HL-60 (cell line): ENCODE measurements around the gene ACTL10.

Experiments used
- CTCF ChIP-seq: IDR thresholded peaks from one replicate; pipeline ENCODE4 v1.5.1; 2011; ENCODE audit warnings: low read length, control low read depth, inconsistent platforms; ENCODE audit not compliant: insufficient read depth
- GABPA ChIP-seq: IDR thresholded peaks from 2 replicates; pipeline ENCODE4 v1.6.1; 2012; ENCODE audit warnings: low read depth
- POLR2AphosphoS5 ChIP-seq: IDR thresholded peaks from 2 replicates; pipeline ENCODE4 v1.6.1; 2012; ENCODE audit warnings: low read depth
- SPI1 ChIP-seq: IDR thresholded peaks from 2 replicates; pipeline ENCODE4 v1.6.1; 2012; ENCODE audit warnings: low read depth, mild to moderate bottlenecking, borderline replicate concordance
- TF ChIP-seq, protein P1 (sequence below): IDR thresholded peaks from 2 replicates; pipeline ENCODE4 v1.6.1; 2012; ENCODE audit warnings: low read depth; ENCODE audit not compliant: insufficient replicate concordance

DNA sequence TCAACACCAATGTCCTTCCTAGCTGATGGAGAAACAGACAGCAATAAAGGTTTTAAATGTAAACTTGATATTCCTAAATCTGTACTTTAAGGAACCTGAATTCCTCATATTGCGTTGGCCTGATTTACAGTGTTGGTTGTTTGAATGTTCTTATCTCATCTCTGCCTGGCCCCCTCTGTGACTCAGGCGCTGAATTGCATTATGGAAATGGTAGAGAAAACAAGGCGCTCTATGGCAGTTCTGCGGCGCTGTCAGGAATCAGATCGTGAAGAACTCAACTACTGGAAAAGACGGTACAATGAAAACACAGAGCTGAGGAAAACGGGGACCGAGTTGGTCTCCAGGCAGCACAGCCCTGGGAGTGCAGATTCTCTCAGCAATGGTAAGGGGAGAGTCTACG lies 37.2 kb upstream of the ACTL10 start:
- TF ChIP-seq CTCF (no peak), POLR2AphosphoS5 (no peak), GABPA (no peak), SPI1 (no peak)
- TF ChIP-seq, protein P1, sequence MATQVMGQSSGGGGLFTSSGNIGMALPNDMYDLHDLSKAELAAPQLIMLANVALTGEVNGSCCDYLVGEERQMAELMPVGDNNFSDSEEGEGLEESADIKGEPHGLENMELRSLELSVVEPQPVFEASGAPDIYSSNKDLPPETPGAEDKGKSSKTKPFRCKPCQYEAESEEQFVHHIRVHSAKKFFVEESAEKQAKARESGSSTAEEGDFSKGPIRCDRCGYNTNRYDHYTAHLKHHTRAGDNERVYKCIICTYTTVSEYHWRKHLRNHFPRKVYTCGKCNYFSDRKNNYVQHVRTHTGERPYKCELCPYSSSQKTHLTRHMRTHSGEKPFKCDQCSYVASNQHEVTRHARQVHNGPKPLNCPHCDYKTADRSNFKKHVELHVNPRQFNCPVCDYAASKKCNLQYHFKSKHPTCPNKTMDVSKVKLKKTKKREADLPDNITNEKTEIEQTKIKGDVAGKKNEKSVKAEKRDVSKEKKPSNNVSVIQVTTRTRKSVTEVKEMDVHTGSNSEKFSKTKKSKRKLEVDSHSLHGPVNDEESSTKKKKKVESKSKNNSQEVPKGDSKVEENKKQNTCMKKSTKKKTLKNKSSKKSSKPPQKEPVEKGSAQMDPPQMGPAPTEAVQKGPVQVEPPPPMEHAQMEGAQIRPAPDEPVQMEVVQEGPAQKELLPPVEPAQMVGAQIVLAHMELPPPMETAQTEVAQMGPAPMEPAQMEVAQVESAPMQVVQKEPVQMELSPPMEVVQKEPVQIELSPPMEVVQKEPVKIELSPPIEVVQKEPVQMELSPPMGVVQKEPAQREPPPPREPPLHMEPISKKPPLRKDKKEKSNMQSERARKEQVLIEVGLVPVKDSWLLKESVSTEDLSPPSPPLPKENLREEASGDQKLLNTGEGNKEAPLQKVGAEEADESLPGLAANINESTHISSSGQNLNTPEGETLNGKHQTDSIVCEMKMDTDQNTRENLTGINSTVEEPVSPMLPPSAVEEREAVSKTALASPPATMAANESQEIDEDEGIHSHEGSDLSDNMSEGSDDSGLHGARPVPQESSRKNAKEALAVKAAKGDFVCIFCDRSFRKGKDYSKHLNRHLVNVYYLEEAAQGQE = no peak
